H1 (cell line): ENCODE measurements around the gene PRDM2. TPM values are rescaled to one million over a fixed set of nuclear protein-coding genes. Genes with fewer than 3 reads are reported as not detected.

Experiments
- CTCF ChIA-PET: fragments of 300-600 bp; sonication (Branson Sonifier 250); formaldehyde crosslinking; loops from one replicate; lab custom pipeline; 2021; ENCODE audit not compliant: partially characterized antibody; lab: Charles Lee
- POLR2A ChIA-PET: fragments of 300-600 bp; sonication (Branson Sonifier 250); formaldehyde crosslinking; loops from one replicate; lab custom pipeline; 2021; ENCODE audit warnings: inconsistent platforms; ENCODE audit not compliant: partially characterized antibody; lab: Charles Lee
- DNase-seq, 2 experiments: peaks; one replicate each; pipeline versions ENCODE4 v3.0.0 to v3.0.0-alpha.2; 2010 to 2022; ENCODE audit warnings: low spot score in 2 of 2, low read depth in 1 of 2, mixed read lengths in 1 of 2
- FAIRE-seq: peaks from 2 replicates; lab custom pipeline; 2011; peaks lifted over from hg19 to GRCh38; lab: Jason Lieb, UNC
- H2AFZ ChIP-seq: 2 replicates; pipeline ENCODE4 v1.8.1; 2012; ENCODE audit warnings: low read length, inconsistent platforms
- H2AK5ac ChIP-seq: 2 replicates; pipeline ENCODE4 v1.6.1; 2013; ENCODE audit warnings: low read depth, low read length
- H2BK120ac ChIP-seq: replicated peaks from 2 replicates; pipeline ENCODE3; 2013; ENCODE audit warnings: low read depth, low read length, inconsistent platforms
- H2BK12ac ChIP-seq: 2 replicates; pipeline ENCODE4 v1.6.1; 2013; ENCODE audit warnings: low read depth, low read length
- H2BK15ac ChIP-seq: 2 replicates; pipeline ENCODE4 v1.6.1; 2013; ENCODE audit warnings: low read length
- H2BK20ac ChIP-seq: 2 replicates; pipeline ENCODE4 v1.6.1; 2013; ENCODE audit warnings: low read length
- H2BK5ac ChIP-seq: 2 replicates; pipeline ENCODE4 v1.6.1; 2013; ENCODE audit warnings: low read depth, low read length
- H3K14ac ChIP-seq: 2 replicates; pipeline ENCODE4 v1.6.1; 2013; ENCODE audit warnings: inconsistent platforms; ENCODE audit not compliant: insufficient read length
- H3K18ac ChIP-seq: 2 replicates; pipeline ENCODE4 v1.6.1; 2013; ENCODE audit warnings: low read length; ENCODE audit errors: extremely low read depth
- H3K23ac ChIP-seq: 2 replicates; pipeline ENCODE4 v1.6.1; 2013; ENCODE audit warnings: inconsistent platforms; ENCODE audit not compliant: insufficient read length
- H3K23me2 ChIP-seq: 2 replicates; pipeline ENCODE4 v1.6.1; 2013; ENCODE audit warnings: low read depth, low read length
- H3K27ac ChIP-seq: 2 replicates; pipeline ENCODE4 v1.6.1; 2011; ENCODE audit warnings: low read depth, low read length, inconsistent platforms
- H3K27me3 ChIP-seq, 4 experiments: replicated peaks in 1 of 4; 1 replicate in 1 of 4; 2 replicates in 3 of 4; pipeline versions ENCODE4 v1.6.1 to v1.8.1; 2011 to 2013; ENCODE audit warnings: low read length in 3 of 4, mild to moderate bottlenecking in 3 of 4, inconsistent platforms in 2 of 4, mixed read lengths in 2 of 4, moderate library complexity in 1 of 4; ENCODE audit not compliant: control insufficient read depth in 3 of 4, insufficient read depth in 3 of 4; ENCODE audit errors: extremely low read depth in 1 of 4
- H3K36me3 ChIP-seq, 4 experiments: 2 replicates each; pipeline versions ENCODE4 v1.6.1 to v1.8.1; 2011 to 2013; ENCODE audit warnings: mild to moderate bottlenecking in 4 of 4, low read length in 3 of 4, moderate library complexity in 2 of 4, control low read depth in 1 of 4, inconsistent platforms in 1 of 4; ENCODE audit not compliant: insufficient read depth in 4 of 4, control insufficient read depth in 2 of 4
- H3K4ac ChIP-seq: replicated peaks from 2 replicates; pipeline ENCODE3; 2013; ENCODE audit warnings: low read length, low read depth, mixed read lengths, inconsistent platforms; ENCODE audit not compliant: insufficient read length
- H3K4me1 ChIP-seq, 4 experiments: replicated peaks in 1 of 4; 1 replicate in 1 of 4; 2 replicates in 3 of 4; pipeline versions ENCODE4 v1.6.1 to v1.8.1; 2011 to 2013; ENCODE audit warnings: low read length in 3 of 4, inconsistent platforms in 2 of 4, mixed read lengths in 1 of 4; ENCODE audit not compliant: insufficient read depth in 4 of 4, control insufficient read depth in 3 of 4
- H3K4me2 ChIP-seq, 2 experiments: 2 replicates each; pipeline versions ENCODE4 v1.6.1 to v1.8.1; 2011 to 2013; ENCODE audit warnings: low read depth in 2 of 2, low read length in 2 of 2, control low read depth in 1 of 2, inconsistent platforms in 1 of 2, mild to moderate bottlenecking in 1 of 2; ENCODE audit not compliant: insufficient read depth in 1 of 2
- H3K4me3 ChIP-seq, 4 experiments: fragments of 200-600, 300-600 bp in 1 of 4; sonication (generic), shearing (Covaris generic), sonication (Bioruptor Twin) in 1 of 4; 2 replicates each; pipeline versions ENCODE4 v1.5.1 to v1.8.1; 2011 to 2016; ENCODE audit warnings: low read length in 4 of 4, low read depth in 3 of 4, control low read depth in 2 of 4, inconsistent platforms in 2 of 4, mild to moderate bottlenecking in 2 of 4, mixed read lengths in 1 of 4, moderate library complexity in 1 of 4; ENCODE audit not compliant: insufficient read depth in 2 of 4; ENCODE audit errors: extremely low read depth in 1 of 4
- H3K56ac ChIP-seq: replicated peaks from 2 replicates; pipeline ENCODE3; 2013; ENCODE audit warnings: low read depth, mild to moderate bottlenecking, mixed read lengths, low read length, inconsistent platforms; ENCODE audit not compliant: insufficient read length
- H3K79me1 ChIP-seq: 2 replicates; pipeline ENCODE4 v1.6.1; 2013; ENCODE audit warnings: low read depth, low read length, control low read depth
- H3K79me2 ChIP-seq, 2 experiments: 2 replicates each; pipeline versions ENCODE4 v1.6.1 to v1.8.1; 2012 to 2013; ENCODE audit warnings: low read length in 2 of 2, mild to moderate bottlenecking in 2 of 2, inconsistent platforms in 1 of 2; ENCODE audit not compliant: insufficient read depth in 2 of 2, control insufficient read depth in 1 of 2
- H3K9ac ChIP-seq, 4 experiments: replicated peaks in 1 of 4; 1 replicate in 1 of 4; 2 replicates in 3 of 4; pipeline versions ENCODE4 v1.6.1 to v1.8.1; 2011 to 2013; ENCODE audit warnings: low read depth in 3 of 4, low read length in 3 of 4, control low read depth in 2 of 4, mild to moderate bottlenecking in 2 of 4, moderate library complexity in 2 of 4, inconsistent platforms in 1 of 4; ENCODE audit errors: extremely low read depth in 1 of 4
- H3K9me3 ChIP-seq, 2 experiments: 2 replicates each; pipeline versions ENCODE4 v1.6.1 to v1.8.1; 2012 to 2013; ENCODE audit warnings: mild to moderate bottlenecking in 2 of 2, moderate library complexity in 2 of 2, control low read depth in 1 of 2, inconsistent platforms in 1 of 2, low read depth in 1 of 2, low read length in 1 of 2, mixed read lengths in 1 of 2; ENCODE audit not compliant: insufficient read depth in 2 of 2
- H4K20me1 ChIP-seq, 2 experiments: replicated peaks in 1 of 2; 2 replicates each; pipeline versions ENCODE3 to v1.8.1; 2011 to 2013; ENCODE audit warnings: inconsistent platforms in 2 of 2, low read length in 2 of 2, mild to moderate bottlenecking in 1 of 2; ENCODE audit not compliant: insufficient read depth in 2 of 2, control insufficient read depth in 1 of 2
- H4K5ac ChIP-seq: 2 replicates; pipeline ENCODE4 v1.6.1; 2013; ENCODE audit warnings: low read length, low read depth, mixed read lengths, inconsistent platforms; ENCODE audit not compliant: insufficient read length
- H4K8ac ChIP-seq: 2 replicates; pipeline ENCODE4 v1.8.0; 2013; ENCODE audit warnings: mild to moderate bottlenecking, moderate library complexity, low read length, inconsistent platforms; ENCODE audit not compliant: insufficient read depth; ENCODE audit errors: extremely low read depth
- H4K91ac ChIP-seq: replicated peaks from 2 replicates; pipeline ENCODE3; 2013; ENCODE audit warnings: low read length, mixed read lengths, inconsistent platforms; ENCODE audit not compliant: insufficient read length
- BRCA1 ChIP-seq: IDR thresholded peaks from 2 replicates; pipeline ENCODE4 v1.6.1; 2012; ENCODE audit warnings: low read depth, low read length, improper control_type of control experiment
- CBX8 ChIP-seq: fragments of 300-800, 300-1000 bp; sonication (generic); IDR thresholded peaks from 2 replicates; pipeline ENCODE4 v1.7.1; 2016; ENCODE audit warnings: low read depth, low read length, borderline replicate concordance
- FOSL1 ChIP-seq: IDR thresholded peaks from 2 replicates; pipeline ENCODE4 v1.6.1; 2011; ENCODE audit warnings: mild to moderate bottlenecking, low read depth, low read length, moderate library complexity; ENCODE audit not compliant: insufficient read depth
- GTF2F1 ChIP-seq: IDR thresholded peaks from 2 replicates; pipeline ENCODE4 v1.6.1; 2012; ENCODE audit warnings: low read depth, low read length, improper control_type of control experiment, borderline replicate concordance
- HDAC2 ChIP-seq, 2 experiments: fragments of 300-600 bp in 1 of 2; sonication (generic) in 1 of 2; IDR thresholded peaks; 2 replicates each; pipeline ENCODE4 v1.6.1; 2011 to 2012; ENCODE audit warnings: low read depth in 2 of 2, low read length in 2 of 2, mild to moderate bottlenecking in 2 of 2, moderate library complexity in 2 of 2, borderline replicate concordance in 1 of 2, inconsistent platforms in 1 of 2
- JUND ChIP-seq: IDR thresholded peaks from 2 replicates; pipeline ENCODE4 v1.6.1; 2011; ENCODE audit warnings: mild to moderate bottlenecking, improper control_type of control experiment, low read length
- MAFK ChIP-seq: IDR thresholded peaks from 2 replicates; pipeline ENCODE4 v1.6.1; 2012; ENCODE audit warnings: low read depth, mild to moderate bottlenecking, improper control_type of control experiment, low read length
- POLR2AphosphoS5 ChIP-seq: IDR thresholded peaks from 2 replicates; pipeline ENCODE4 v1.6.1; 2011; ENCODE audit warnings: low read depth, low read length
- RAD21 ChIP-seq, 2 experiments: IDR thresholded peaks in 1 of 2; conservative IDR thresholded peaks in 1 of 2; 2 replicates each; pipeline ENCODE4 v1.6.1; 2011; ENCODE audit warnings: low read depth in 2 of 2, low read length in 2 of 2, improper control_type of control experiment in 1 of 2, inconsistent platforms in 1 of 2, mild to moderate bottlenecking in 1 of 2, moderate library complexity in 1 of 2
- SIN3A ChIP-seq, 2 experiments: IDR thresholded peaks in 1 of 2; conservative IDR thresholded peaks in 1 of 2; 2 replicates each; pipeline ENCODE4 v1.6.1; 2011 to 2012; ENCODE audit warnings: low read length in 2 of 2, improper control_type of control experiment in 1 of 2, low read depth in 1 of 2, mild to moderate bottlenecking in 1 of 2
- SP2 ChIP-seq: IDR thresholded peaks from 2 replicates; pipeline ENCODE4 v1.6.1; 2012; ENCODE audit warnings: mild to moderate bottlenecking, low read length, inconsistent platforms
- SUZ12 ChIP-seq: fragments of 200-600 bp; sonication (generic); IDR thresholded peaks from 2 replicates; pipeline ENCODE4 v1.6.1; 2012; ENCODE audit warnings: mild to moderate bottlenecking, inconsistent platforms, low read length, moderate library complexity, mixed read lengths
- WGBS, 2 experiments: shearing (Covaris generic) in 1 of 2; methylation state at CpG; one replicate each; pipeline versions ENCODE4 v1.1.6 to v1.1.7; 2013 to 2015; ENCODE audit warnings: low lambda C conversion rate in 2 of 2, mixed read lengths in 2 of 2, inconsistent platforms in 1 of 2, low coverage in 1 of 2, missing lambda C conversion rate in 1 of 2; ENCODE audit not compliant: insufficient replicate concordance in 2 of 2, insufficient coverage in 1 of 2, insufficient read length in 1 of 2; ENCODE audit errors: extremely low coverage in 1 of 2, missing lambda C conversion rate in 1 of 2; 5-methylcytosine and 5-hydroxymethylcytosine counted together
- polyA plus RNA-seq, 7 experiments: library from polyadenylated mRNA; depleted of rRNA in 3 of 7; stranded (reverse) in 5 of 7; unstranded in 2 of 7; fragments of >200 nt in 5 of 7; fragments of 200-250 nt in 2 of 7; gene quantifications; 1 replicate in 5 of 7; 2 replicates in 1 of 7; 4 replicates in 1 of 7; pipeline versions ENCODE4 v1.2.1 to v1.2.3, GENCODE V29; 2011 to 2013; ENCODE audit warnings: missing spikeins in 2 of 7, mixed read lengths in 2 of 7
- total RNA-seq: library from RNA; stranded (reverse); fragmentation: NEBNext Ultra II Directional; extraction: Animal tissue kit (Norgen Biotek cat#: 25700); gene quantifications from 2 replicates; pipeline ENCODE4 v1.2.1, GENCODE V29; 2021

The PRDM2 gene
- total and polyA plus RNA-seq, 2 of the 8 experiments (the other 6 are each of a cell fraction or from before 2014, with no cell fraction given): 5.8 to 21.2 TPM

GRCh38 chr1:13733711-13734110 is 33.7 kb downstream of the PRDM2 start:
- no peak overlapping the region for H2BK12ac ChIP-seq
- no peaks in the 10 kb centered on the region for H3K79me1 ChIP-seq
- no peaks in the 10 kb centered on the region for H3K23me2 ChIP-seq
- peaks cover 8 to 14% of the 10 kb centered on the region in 2 experiments for H4K20me1 ChIP-seq
- FAIRE-seq (no peak), DNase-seq (no peak)
- H3K36me3 ChIP-seq: no peaks in the 10 kb centered on the region
- no peak overlapping the region for H3K9ac ChIP-seq
- no peak overlapping the region for H2AK5ac ChIP-seq
- H4K91ac ChIP-seq: no peak overlapping the region
- H3K23ac ChIP-seq: no peak overlapping the region
- H3K27ac ChIP-seq: no peak overlapping the region
- ChIA-PET POLR2A (no interaction called here), CTCF (no interaction called here)
- 83% methylated on average over 1 of the region's 1 CpG; no CpG with 5 or more reads in 1 of the 2 experiments for WGBS, 2 experiments
- H3K4me3 ChIP-seq: no peak overlapping the region
- no peak overlapping the region for H4K8ac ChIP-seq
- no peak overlapping the region for H2BK120ac ChIP-seq
- H4K5ac ChIP-seq: no peak overlapping the region
- H3K4ac ChIP-seq: no peak overlapping the region
- no peak overlapping the region for H3K14ac ChIP-seq
- no peaks in the 10 kb centered on the region for H3K4me1 ChIP-seq
- H3K4me2 ChIP-seq: no peak overlapping the region
- no peaks in the 10 kb centered on the region; a peak in 1 of 4 replicates for H3K79me2 ChIP-seq
- H2AFZ ChIP-seq: no peak overlapping the region
- H3K9me3 ChIP-seq: no peaks in the 10 kb centered on the region
- no peak overlapping the region for H3K56ac ChIP-seq
- H2BK15ac ChIP-seq: no peak overlapping the region
- H2BK20ac ChIP-seq: no peak overlapping the region
- no peaks in the 10 kb centered on the region for H3K27me3 ChIP-seq
- H2BK5ac ChIP-seq: no peak overlapping the region
- no peak overlapping the region for H3K18ac ChIP-seq
- TF ChIP-seq SIN3A (conservative IDR thresholded peaks at IDR 0.05 in 1 of 2, IDR thresholded peaks at IDR 0.05 in 1 of 2; ENCODE audit: low read depth in 1 of 2, low read length in 2 of 2) (no peak), HDAC2 (IDR thresholded peaks at IDR 0.05; ENCODE audit: borderline replicate concordance in 1 of 2, low read depth in 2 of 2, low read length in 2 of 2) (no peak), POLR2AphosphoS5 (no peak), SUZ12 (no peak), CBX8 (no peak), BRCA1 (no peak), GTF2F1 (no peak), MAFK (no peak), FOSL1 (no peak), JUND (no peak), RAD21 (IDR thresholded peaks at IDR 0.05 in 1 of 2, conservative IDR thresholded peaks at IDR 0.05 in 1 of 2; ENCODE audit: low read depth in 2 of 2, low read length in 2 of 2) (no peak), SP2 (no peak)
